Measurements from ENCODE around the gene TAS2R13.

- TF ChIP-seq CTCF (IDR thresholded peaks at IDR 0.05): no peak
- no peak for TF ChIP-seq POLR2A (IDR thresholded peaks at IDR 0.05)
- no peak for TF ChIP-seq POLR2AphosphoS5 (IDR thresholded peaks at IDR 0.05)
- no peak for TF ChIP-seq EP300 (IDR thresholded peaks at IDR 0.05)
Observed at GRCh38 chr12:10936506-10936905, 27.1 kb upstream of the TAS2R13 start.

All from stomach (tissue), 4 donors.